Nephron (organoid): ENCODE results near the gene AMN.

Experiments
- H3K27ac Mint-ChIP-seq, 3 experiments: 2 replicates each; pipeline ENCODE4 v1.8.0; 2020; ENCODE audit warnings: mixed read lengths in 3 of 3, mild to moderate bottlenecking in 2 of 3, moderate library complexity in 1 of 3
- H3K27me3 Mint-ChIP-seq: 2 replicates; pipeline ENCODE4 v1.8.0; 2021; ENCODE audit warnings: low read depth, mild to moderate bottlenecking, moderate library complexity, mixed read lengths
- H3K36me3 Mint-ChIP-seq: 2 replicates; pipeline ENCODE4 v1.8.0; 2020; ENCODE audit warnings: low read depth, mixed read lengths
- H3K4me1 Mint-ChIP-seq: 2 replicates; pipeline ENCODE4 v1.8.0; 2020; ENCODE audit warnings: mixed read lengths
- H3K4me3 Mint-ChIP-seq, 3 experiments: 2 replicates each; pipeline ENCODE4 v1.8.0; 2020; ENCODE audit warnings: mild to moderate bottlenecking in 3 of 3, mixed read lengths in 3 of 3, moderate library complexity in 2 of 3
- H3K9me3 Mint-ChIP-seq: 2 replicates; pipeline ENCODE4 v1.8.0; 2020; ENCODE audit warnings: mixed read lengths
- TF ChIP-seq, protein P1 (sequence below), 3 experiments: fragments of 200-600 bp; sonication (generic); IDR thresholded peaks; one replicate each; pipeline ENCODE4 v1.5.0; 2021; ENCODE audit warnings: antibody characterized with exemption in 3 of 3; ENCODE audit not compliant: unreplicated experiment in 3 of 3

Gene AMN

DNA sequence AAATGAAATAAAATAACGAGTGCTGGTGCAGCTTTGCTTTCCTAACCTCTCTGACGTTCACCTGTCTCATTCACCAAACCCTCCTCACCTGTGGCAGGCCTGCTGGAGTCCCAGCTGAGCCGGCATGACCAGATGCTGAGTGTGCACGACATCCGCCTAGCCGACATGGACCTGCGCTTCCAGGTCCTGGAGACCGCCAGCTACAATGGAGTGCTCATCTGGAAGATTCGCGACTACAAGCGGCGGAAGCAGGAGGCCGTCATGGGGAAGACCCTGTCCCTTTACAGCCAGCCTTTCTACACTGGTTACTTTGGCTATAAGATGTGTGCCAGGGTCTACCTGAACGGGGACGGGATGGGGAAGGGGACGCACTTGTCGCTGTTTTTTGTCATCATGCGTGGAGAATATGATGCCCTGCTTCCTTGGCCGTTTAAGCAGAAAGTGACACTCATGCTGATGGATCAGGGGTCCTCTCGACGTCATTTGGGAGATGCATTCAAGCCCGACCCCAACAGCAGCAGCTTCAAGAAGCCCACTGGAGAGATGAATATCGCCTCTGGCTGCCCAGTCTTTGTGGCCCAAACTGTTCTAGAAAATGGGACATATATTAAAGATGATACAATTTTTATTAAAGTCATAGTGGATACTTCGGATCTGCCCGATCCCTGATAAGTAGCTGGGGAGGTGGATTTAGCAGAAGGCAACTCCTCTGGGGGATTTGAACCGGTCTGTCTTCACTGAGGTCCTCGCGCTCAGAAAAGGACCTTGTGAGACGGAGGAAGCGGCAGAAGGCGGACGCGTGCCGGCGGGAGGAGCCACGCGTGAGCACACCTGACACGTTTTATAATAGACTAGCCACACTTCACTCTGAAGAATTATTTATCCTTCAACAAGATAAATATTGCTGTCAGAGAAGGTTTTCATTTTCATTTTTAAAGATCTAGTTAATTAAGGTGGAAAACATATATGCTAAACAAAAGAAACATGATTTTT lies 17.1 kb upstream of the AMN start:
- Mint-ChIP-seq H3K9me3 (no peaks in the 10 kb centered on the region), H3K27me3 (no peaks in the 10 kb centered on the region), H3K4me3 (no peak overlapping the region), H3K27ac (no peak overlapping the region), H3K36me3 (peaks cover 47% of the 10 kb centered on the region), H3K4me1 (no peaks in the 10 kb centered on the region)
- TF ChIP-seq, protein P1, sequence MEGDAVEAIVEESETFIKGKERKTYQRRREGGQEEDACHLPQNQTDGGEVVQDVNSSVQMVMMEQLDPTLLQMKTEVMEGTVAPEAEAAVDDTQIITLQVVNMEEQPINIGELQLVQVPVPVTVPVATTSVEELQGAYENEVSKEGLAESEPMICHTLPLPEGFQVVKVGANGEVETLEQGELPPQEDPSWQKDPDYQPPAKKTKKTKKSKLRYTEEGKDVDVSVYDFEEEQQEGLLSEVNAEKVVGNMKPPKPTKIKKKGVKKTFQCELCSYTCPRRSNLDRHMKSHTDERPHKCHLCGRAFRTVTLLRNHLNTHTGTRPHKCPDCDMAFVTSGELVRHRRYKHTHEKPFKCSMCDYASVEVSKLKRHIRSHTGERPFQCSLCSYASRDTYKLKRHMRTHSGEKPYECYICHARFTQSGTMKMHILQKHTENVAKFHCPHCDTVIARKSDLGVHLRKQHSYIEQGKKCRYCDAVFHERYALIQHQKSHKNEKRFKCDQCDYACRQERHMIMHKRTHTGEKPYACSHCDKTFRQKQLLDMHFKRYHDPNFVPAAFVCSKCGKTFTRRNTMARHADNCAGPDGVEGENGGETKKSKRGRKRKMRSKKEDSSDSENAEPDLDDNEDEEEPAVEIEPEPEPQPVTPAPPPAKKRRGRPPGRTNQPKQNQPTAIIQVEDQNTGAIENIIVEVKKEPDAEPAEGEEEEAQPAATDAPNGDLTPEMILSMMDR (IDR thresholded peaks at IDR 0.05; ENCODE audit: unreplicated experiment in 3 of 3) = no peak

DNA sequence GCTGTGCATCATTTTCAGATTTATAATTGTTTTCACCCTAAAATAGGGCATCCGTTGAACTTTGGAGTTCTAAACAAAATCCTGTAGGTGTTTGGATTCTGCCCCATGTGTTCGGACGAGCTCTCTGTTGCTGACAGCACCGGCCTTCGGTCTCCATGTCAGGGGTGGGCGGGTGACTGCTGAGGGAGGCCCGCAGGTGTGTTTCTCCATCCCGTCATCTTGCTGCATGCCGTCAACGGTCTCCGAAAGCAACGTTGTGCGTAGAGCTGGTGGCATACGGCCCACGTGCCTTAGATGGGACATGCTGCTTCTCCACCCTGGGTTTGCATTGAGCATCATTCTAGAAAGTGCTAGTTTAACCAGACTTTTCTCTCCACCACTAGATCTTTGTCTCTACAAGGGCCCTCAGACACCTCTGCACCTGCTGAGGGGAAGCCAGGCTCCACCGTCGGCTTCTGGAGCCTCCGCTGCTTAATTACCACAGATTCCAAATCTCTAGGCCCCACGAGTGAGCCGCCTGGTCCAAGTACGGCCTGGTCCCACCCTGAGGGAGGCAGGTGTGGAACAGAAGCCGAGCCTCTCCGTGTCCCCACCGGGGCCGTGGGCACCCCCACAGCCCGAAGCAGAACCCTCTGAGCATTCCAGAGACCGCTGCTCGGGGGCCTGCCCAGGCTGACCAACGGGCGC lies 15.7 kb upstream of the AMN start:
- TF ChIP-seq, protein P1 (IDR thresholded peaks at IDR 0.05; ENCODE audit: unreplicated experiment in 3 of 3) = no peak
- no peak overlapping the region for H3K4me3 Mint-ChIP-seq
- no peak overlapping the region for H3K27ac Mint-ChIP-seq
- no peaks in the 10 kb centered on the region for H3K4me1 Mint-ChIP-seq
- no peaks in the 10 kb centered on the region for H3K27me3 Mint-ChIP-seq
- H3K36me3 Mint-ChIP-seq = peaks cover 39% of the 10 kb centered on the region
- H3K9me3 Mint-ChIP-seq = no peaks in the 10 kb centered on the region

DNA sequence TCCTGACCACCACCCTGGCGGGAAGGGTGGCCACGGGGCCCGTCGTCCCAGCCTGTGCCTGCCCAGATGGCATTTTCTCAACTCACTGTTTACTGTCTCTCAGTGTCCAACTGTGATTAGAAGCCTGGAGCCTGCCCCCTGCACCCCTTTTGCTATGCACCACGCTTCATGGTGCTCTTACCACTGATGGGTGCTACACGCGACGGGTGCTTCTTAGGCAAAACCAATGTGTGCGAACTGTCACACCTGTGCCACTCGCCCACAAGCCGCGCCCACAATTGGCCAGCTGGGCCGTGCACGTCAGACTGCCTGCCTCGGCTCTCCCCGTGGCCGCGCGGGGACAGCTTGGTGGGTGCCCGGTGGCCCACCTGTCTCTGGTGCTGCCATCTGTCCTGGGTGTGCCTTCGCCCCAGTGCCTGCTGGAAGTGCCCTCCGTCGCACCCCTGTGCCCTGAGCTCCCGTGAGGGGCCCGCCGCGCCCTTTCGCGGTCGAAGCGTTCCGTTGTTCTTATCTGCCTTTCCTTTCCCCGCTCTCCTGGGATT lies 15.1 kb upstream of the AMN start:
- no peak overlapping the region for H3K27ac Mint-ChIP-seq
- no peaks in the 10 kb centered on the region for H3K27me3 Mint-ChIP-seq
- no peak overlapping the region for H3K4me3 Mint-ChIP-seq
- TF ChIP-seq, protein P1 (IDR thresholded peaks at IDR 0.05; ENCODE audit: unreplicated experiment in 3 of 3) = no peak
- H3K4me1 Mint-ChIP-seq = no peaks in the 10 kb centered on the region
- peaks cover 39% of the 10 kb centered on the region for H3K36me3 Mint-ChIP-seq
- H3K9me3 Mint-ChIP-seq = no peaks in the 10 kb centered on the region

DNA sequence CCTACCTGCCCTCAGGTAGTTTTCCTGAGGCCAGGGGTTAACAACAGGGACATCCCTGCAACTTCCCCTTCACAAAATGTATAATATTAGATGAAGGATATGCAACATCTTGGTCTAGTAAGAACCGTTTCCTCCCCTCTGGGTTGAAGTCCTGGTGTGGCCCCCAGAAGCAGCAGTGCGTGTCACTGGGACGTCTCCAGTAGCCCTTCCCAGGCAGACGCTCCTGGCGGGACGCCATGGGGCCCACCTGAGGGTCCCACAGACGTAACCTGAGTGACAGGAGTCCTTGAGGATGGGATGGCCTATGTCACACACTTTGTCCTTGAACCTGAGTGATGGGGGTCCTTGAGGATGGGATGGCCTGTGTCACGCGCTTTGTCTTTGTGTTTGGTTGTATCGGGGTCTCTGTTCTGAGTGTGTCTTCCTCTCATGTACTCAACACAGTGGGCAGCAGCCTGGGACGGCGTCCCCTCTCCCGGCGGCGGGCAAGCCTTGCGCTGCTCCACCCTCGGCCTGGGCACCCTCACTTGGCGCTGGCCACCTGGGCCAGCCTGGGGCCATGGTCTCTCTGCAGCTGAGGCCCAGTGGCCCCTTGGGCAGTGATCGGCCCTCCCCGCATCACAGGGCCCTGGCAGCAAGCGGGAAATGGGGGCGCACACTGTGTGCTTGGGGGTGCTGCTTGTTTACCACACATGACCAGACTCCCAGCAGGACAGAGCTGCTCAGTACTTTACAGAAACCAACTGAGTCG lies 14.3 kb upstream of the AMN start:
- TF ChIP-seq, protein P1 (IDR thresholded peaks at IDR 0.05; ENCODE audit: unreplicated experiment in 3 of 3) = no peak
- H3K27ac Mint-ChIP-seq = no peak overlapping the region

DNA sequence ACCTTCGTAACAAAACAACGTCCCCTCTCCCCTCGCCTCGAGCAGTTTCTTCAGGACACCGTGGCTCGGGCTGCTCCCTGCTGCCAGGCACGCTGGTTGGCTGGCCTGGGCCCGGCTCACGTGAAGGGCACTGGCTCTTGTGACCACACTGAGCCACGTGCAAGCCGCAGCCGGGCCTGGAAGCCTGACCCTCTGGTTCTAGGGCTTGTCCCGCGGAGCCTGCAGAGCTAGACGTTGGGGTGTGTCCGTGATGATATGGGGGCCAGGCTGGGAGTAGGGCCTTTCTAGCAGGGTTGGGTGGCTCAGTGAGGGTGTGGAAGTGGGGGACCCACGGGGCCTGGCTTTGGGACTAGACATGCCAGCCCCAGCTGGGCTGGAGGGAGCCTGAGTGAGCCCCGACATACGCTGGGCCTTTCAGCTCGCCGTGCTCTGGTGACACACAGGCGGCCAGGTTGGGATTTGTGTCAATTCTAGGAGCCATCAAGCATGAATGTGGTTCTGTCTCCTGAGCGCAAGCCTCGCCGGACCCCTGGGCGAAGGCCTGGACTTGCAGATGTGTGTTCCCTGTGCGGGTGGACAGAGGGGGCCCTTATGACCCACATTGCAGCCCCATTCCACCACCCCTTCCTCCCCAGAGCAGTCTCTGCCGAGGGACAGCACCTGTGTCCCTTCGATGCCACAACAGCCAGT lies 13.6 kb upstream of the AMN start:
- Mint-ChIP-seq H3K36me3 (peaks cover 27% of the 10 kb centered on the region), H3K4me1 (no peaks in the 10 kb centered on the region), H3K27ac (no peak overlapping the region), H3K4me3 (no peak overlapping the region), H3K27me3 (no peaks in the 10 kb centered on the region), H3K9me3 (no peaks in the 10 kb centered on the region)
- TF ChIP-seq, protein P1 (IDR thresholded peaks at IDR 0.05; ENCODE audit: unreplicated experiment in 3 of 3) = no peak

More for the DNA sequence above, 14.3 kb upstream of the AMN start:
- H3K27me3 Mint-ChIP-seq = no peaks in the 10 kb centered on the region
- H3K4me1 Mint-ChIP-seq = no peaks in the 10 kb centered on the region
- H3K9me3 Mint-ChIP-seq = no peaks in the 10 kb centered on the region
- no peak overlapping the region for H3K4me3 Mint-ChIP-seq
- peaks cover 33% of the 10 kb centered on the region for H3K36me3 Mint-ChIP-seq
